Measurements from ENCODE around the gene TSHR.

DNA sequence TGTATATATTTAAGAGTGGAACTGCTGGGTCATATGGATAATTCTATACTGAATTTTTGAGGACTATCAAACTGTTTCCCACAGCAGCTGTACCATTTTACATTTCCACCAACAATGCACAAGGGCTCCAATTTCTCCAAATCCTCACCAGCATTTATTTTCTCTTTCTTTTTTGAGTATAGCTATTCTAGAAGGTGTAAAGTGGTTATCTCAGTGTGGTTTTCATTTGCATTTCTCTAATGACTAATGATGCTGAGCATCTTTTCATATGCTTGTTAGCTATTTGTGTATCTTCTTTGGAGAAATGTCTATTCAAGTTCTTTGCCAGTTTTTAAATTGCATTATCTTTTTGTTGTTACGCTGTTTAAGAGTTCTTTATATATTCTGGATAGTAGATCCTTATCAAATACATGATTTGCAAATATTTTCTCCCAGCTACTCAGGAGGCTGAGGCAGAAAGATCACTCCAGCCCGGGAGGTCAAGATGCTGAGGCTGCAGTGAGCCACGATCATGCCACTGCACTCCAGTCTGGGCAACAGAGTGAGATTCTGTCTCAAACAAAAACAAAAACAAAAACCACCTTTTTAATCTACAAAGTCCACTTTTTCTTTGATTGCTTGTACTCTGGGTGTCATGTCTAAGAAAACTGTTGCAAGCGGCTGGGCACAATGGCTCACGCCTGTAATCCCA is 232.6 kb downstream of the TSHR start:
- TF ChIP-seq EZH2phosphoT487 (IDR thresholded peaks at IDR 0.05; ENCODE audit: borderline replicate concordance, low read length): no peak
- TF ChIP-seq, protein P1, sequence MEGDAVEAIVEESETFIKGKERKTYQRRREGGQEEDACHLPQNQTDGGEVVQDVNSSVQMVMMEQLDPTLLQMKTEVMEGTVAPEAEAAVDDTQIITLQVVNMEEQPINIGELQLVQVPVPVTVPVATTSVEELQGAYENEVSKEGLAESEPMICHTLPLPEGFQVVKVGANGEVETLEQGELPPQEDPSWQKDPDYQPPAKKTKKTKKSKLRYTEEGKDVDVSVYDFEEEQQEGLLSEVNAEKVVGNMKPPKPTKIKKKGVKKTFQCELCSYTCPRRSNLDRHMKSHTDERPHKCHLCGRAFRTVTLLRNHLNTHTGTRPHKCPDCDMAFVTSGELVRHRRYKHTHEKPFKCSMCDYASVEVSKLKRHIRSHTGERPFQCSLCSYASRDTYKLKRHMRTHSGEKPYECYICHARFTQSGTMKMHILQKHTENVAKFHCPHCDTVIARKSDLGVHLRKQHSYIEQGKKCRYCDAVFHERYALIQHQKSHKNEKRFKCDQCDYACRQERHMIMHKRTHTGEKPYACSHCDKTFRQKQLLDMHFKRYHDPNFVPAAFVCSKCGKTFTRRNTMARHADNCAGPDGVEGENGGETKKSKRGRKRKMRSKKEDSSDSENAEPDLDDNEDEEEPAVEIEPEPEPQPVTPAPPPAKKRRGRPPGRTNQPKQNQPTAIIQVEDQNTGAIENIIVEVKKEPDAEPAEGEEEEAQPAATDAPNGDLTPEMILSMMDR (conservative IDR thresholded peaks at IDR 0.05; ENCODE audit: low read depth, low read length): no peak
- TF ChIP-seq EZH2 (IDR thresholded peaks at IDR 0.05; ENCODE audit: low read length, unreplicated experiment): no peak
